HG02571 (cell line): Measurements from ENCODE around the gene MYLK.

Source experiments
- ATAC-seq: cut with Tn5 transposase; IDR thresholded peaks from one replicate; pipeline ENCODE4 v1.9.1; 2021; ENCODE audit warnings: mild to moderate bottlenecking, moderate library complexity; ENCODE audit not compliant: unreplicated experiment

MYLK gene

GRCh38 chr3:123682781-123683504 is 201.2 kb downstream of the MYLK start:
- no peak for ATAC-seq

GRCh38 chr3:123682302-123682701 is 201.8 kb downstream of the MYLK start:
- no peak for ATAC-seq

DNA sequence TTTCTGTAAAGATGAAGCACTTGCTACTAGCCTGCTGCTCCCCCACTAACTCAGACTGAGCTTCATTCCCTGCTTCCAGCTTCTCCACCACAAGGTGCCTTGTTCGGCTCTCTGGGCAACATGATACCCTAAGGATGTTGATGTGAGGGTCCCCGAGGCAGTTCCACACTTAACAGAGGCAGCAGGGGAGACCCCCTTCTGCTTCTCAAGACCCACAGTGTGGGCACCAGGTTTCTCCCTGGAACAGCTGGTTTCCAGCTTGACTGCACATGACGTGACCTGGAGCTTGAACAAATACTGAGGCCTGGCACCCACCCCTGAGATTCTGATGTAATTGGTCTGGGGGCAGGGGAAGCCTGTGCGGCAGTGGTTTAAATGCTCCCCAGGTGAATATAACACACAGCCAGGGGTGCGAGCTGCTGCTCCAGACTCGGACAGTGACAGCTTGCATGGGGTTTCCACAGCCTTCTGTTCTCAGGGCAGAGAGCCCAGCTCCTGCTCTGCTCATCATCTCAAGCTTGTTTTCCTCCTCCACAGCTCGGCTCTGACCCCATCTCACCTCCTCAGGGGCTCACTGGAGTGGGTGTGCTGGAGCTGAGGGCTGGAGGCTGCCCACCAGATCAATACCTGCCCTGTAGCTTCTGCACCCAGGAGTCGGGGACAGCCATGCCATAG is 204.3 kb downstream of the MYLK start:
- no peak for ATAC-seq

DNA sequence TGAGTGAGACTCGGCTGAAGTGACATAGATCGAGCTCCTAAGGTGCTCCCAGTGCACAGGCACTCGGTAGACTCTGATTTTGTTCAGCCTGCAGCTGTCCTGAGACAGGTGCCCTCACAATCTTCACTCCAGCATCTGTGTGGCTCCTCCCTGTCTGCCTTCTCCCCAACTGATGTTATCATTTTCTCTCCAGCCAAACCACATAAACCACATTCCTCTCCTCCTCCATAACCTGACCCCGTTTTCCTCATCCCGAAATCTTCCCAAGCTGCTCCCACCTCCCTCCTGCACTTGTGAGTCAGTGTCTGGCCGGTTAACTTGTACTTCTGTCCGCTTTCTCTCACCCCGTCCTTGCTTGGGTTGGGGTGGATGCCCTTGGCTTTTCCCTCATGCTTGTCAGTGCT is 206.0 kb downstream of the MYLK start:
- no peak for ATAC-seq

DNA sequence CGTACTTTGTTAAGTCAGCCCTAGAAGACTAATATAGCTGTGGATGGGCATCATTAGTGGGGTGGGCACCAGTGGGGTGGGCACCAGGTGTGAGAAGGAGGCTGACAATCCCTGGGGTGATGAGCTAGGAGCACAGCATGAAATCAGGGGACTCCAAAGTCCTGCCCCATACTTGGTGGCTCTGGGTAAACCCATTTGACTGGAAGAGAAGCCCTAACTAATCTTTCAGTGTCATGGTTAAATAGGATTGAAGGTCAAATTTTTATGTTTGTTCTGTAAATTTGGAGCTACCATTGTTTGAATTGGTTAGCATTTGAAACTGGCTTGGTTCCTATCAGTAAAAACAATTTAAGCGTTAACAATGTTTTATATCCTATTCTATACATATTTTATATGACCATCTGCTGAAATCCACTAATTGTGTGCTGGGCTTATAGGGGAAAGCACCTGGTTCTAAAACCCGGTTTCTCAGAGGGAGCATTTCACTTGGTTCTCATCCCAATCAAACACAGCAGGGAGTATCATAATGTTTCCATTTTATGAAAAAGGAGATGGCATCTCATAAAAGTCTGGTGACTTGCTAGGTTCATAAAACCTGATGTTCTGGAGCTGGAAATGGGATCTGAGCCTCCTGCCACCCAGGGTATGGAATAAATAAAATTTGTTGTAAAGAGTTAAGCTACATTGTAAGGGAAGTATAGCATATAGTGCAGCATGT is 211.5 kb downstream of the MYLK start:
- ATAC-seq: no peak

- no peak for ATAC-seq
Observed at GRCh38 chr3:123670743-123671142, 213.4 kb downstream of the MYLK start.

DNA sequence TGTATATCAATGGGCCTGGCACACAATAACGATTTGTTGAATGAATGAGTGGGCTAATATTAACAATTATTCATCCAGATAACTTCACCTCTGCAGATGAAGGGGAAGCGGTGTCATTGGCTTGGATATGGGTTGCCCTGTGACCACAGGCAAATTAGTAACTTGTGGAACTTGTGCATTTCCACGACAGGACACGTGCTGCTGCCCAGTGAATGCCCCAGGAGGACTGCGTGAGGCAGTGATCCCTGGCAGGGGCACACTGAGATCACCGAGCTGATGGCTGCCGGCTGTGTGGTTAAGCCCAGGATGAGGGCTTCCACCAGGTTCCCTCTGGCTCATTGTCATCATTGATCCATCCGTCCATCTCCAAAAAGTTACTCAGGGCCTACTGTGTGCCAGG is 215.2 kb downstream of the MYLK start:
- no peak for ATAC-seq

DNA sequence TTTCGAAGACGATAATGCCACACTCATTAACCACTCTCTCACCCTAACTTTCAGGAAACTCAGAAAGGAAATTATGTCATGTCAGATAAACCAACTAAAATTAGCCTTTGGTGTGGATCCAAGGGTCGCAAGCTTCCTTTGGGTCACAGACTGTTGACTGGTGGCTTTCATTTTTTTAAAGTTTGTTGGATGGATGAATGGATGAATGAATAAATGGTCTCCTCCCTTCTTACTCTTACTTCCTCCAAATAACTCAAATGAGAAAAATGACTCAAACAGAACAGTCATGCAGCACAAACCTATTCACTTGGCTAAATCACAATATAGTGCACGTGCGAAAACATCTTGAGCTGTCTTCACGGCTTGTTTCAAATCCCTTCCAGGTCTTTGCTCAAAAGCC is 216.3 kb downstream of the MYLK start:
- ATAC-seq: no peak

DNA sequence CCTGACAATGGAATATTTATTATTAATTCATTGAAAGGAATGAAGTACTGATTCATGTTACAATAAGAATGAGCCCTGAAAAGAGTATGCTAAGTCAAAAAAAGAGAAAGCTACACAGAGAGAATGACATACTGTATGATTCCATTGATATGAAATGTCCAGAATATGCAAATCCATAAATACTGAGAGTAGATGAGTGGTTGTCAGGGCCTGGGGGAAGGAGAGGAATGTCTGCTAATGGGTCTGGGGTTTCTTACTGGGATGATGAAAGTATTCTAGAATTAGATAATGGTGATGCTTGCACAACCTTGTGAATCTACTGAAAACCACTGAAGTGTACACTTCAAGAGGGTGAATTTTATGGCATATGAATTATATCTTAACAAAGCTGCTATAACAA is 219.4 kb downstream of the MYLK start:
- no peak for ATAC-seq

GRCh38 chr3:123663977-123664376 is 220.2 kb downstream of the MYLK start:
- no peak for ATAC-seq

DNA sequence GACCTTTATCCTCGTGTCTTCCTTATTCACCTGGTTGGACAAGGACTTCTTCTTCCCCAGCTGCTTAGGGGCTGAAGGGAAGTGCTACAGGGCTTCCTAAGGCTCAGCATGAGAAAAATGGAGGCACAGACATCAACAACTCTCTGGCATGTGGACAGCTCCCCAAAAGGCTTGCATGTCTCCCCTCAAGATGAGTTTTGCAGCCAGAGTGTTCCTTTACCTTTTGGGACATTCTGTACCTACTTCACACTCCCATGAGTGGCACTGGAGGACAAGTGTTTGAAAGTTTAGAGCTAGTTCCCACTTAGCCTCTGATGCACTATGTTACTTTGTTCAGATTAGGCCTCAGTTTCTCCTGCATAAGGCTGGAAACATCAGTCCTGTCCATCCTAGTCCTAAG is 222.2 kb downstream of the MYLK start:
- no peak for ATAC-seq

GRCh38 chr3:123660900-123661299 is 223.2 kb downstream of the MYLK start:
- no peak for ATAC-seq

GRCh38 chr3:123660141-123660675 is 223.9 kb downstream of the MYLK start:
- no peak for ATAC-seq

DNA sequence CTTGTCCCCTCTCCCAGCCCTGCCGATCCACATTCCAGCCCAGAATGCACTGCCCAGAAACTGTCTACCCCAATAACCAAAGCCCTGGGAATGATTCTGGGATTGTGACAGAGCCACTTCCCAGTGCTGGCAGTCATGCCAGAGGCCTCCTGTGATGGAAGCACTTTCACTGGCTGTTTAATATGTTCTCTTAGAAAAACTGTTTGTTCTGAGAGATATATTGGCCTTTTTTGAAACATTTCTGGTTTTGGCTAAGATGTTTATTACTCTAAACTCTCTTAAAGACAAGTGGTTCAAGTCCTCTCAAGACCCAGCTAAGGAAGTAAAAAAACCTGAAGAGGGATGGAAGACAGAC is 225.3 kb downstream of the MYLK start:
- no peak for ATAC-seq

- ATAC-seq: no peak
Observed at GRCh38 chr3:123658118-123658851, 225.8 kb downstream of the MYLK start.

DNA sequence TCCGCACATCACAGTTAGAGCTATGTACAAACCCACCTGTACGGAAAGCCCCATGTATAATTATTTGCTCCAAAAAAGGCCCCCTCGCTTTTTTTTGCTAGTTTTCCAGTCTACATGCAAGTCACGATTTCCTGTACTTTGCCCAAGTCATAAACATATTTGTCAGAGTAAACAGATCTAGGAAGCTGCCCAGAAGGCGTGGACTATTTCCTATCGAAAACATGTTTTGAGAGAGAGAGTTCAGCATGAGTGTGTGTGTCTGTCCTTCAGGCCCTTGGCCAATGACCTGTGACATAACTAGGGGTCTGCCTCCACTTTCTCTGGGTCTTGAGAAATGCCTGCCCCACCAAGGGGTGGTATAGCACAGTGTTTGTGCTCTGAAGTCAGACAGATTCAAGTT is 226.6 kb downstream of the MYLK start:
- ATAC-seq: no peak

- no peak for ATAC-seq
Observed at GRCh38 chr3:123657111-123657510, 227.0 kb downstream of the MYLK start.

- ATAC-seq: no peak
Observed at GRCh38 chr3:123656691-123657090, 227.4 kb downstream of the MYLK start.

DNA sequence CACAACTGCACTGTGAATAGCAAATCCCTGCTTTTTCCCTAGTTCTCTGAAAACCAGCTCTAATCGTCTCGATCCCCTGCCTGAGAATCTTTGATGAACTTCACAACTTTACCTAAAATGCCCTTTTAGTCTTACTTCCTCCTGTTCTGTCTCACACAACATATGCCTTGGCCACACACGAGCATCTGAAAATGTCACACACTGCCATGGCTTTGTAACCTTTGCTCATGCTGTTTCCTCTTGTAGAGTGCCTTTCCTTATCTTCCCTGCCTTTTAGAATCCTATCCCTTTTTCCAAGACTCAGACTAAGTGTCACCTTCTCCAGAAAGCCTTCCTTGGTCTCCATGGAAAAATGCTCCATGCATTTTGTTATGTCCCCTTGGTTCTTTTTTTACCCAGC is 227.9 kb downstream of the MYLK start:
- no peak for ATAC-seq

DNA sequence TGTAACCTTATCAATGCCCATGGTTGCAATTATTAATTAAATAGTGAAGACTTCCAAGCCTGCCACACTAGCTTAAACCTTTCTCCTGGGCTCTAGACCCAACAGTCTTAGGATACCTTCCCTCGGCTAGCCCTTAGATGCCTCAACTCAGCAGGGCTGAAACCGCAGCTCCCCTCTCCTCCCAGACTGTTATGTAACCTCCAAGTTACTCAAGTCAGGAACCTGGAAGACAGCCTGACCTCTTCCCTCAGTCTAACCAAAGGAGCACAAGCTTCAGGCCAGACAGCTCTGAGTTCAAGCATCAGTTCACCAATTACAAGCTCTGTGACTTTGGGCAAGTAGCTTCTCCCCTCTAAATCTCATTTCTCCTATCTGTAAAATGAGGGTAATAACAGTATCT is 228.7 kb downstream of the MYLK start:
- ATAC-seq: no peak

GRCh38 chr3:123653221-123653682 is 230.9 kb downstream of the MYLK start:
- ATAC-seq: no peak
